Hepatocyte (in vitro differentiated cells): ENCODE data around the gene ZBTB7A. TPM values are rescaled to one million over a fixed set of nuclear protein-coding genes. Genes with fewer than 3 reads are reported as not detected.

Experiments
- DNase-seq: peaks from one replicate; pipeline ENCODE4 v3.0.0-alpha.2; 2016; ENCODE audit warnings: low spot score
- H2AFZ ChIP-seq: fragments of 200-600 bp; sonication (generic); 2 replicates; pipeline ENCODE4 v1.6.0; 2016; ENCODE audit warnings: antibody characterized with exemption, mild to moderate bottlenecking
- H3K27ac ChIP-seq: fragments of 200-600 bp; sonication (generic); 2 replicates; pipeline ENCODE4 v1.5.1; 2016; ENCODE audit warnings: mild to moderate bottlenecking
- H3K27me3 ChIP-seq: fragments of 200-600 bp; sonication (generic); 2 replicates; pipeline ENCODE4 v1.6.1; 2016
- H3K36me3 ChIP-seq: fragments of 200-600 bp; sonication (generic); replicated peaks from 2 replicates; pipeline ENCODE4 v1.5.1; 2016; ENCODE audit warnings: low read depth; ENCODE audit not compliant: insufficient read depth
- H3K4me1 ChIP-seq: fragments of 200-600 bp; sonication (generic); 2 replicates; pipeline ENCODE4 v1.5.1; 2016; ENCODE audit warnings: mild to moderate bottlenecking, moderate library complexity; ENCODE audit not compliant: insufficient read depth
- H3K4me2 ChIP-seq: fragments of 200-600 bp; sonication (generic); 2 replicates; pipeline ENCODE4 v1.6.0; 2016
- H3K4me3 ChIP-seq: fragments of 200-600 bp; sonication (generic); 2 replicates; pipeline ENCODE4 v1.5.1; 2016; ENCODE audit warnings: mild to moderate bottlenecking
- H3K79me2 ChIP-seq: fragments of 200-600 bp; sonication (generic); 2 replicates; pipeline ENCODE4 v1.6.0; 2017; ENCODE audit warnings: mild to moderate bottlenecking
- H3K9me2 ChIP-seq: fragments of 200-600 bp; sonication (generic); replicated peaks from 2 replicates; pipeline ENCODE4 v1.6.0; 2017; ENCODE audit warnings: mild to moderate bottlenecking; ENCODE audit not compliant: insufficient read depth
- H3K9me3 ChIP-seq: fragments of 200-600 bp; sonication (generic); 2 replicates; pipeline ENCODE4 v1.5.1; 2016; ENCODE audit warnings: low read depth, mild to moderate bottlenecking
- H4K20me1 ChIP-seq: fragments of 200-600 bp; sonication (generic); 2 replicates; pipeline ENCODE4 v1.6.0; 2016; ENCODE audit warnings: mild to moderate bottlenecking; ENCODE audit not compliant: insufficient read depth, poor library complexity, severe bottlenecking
- EZH2 ChIP-seq: fragments of 200-600 bp; sonication (generic); IDR thresholded peaks from 2 replicates; pipeline ENCODE4 v1.6.1; 2016; ENCODE audit warnings: antibody characterized with exemption, mild to moderate bottlenecking, borderline replicate concordance
- EZH2phosphoT487 ChIP-seq: fragments of 200-600 bp; sonication (generic); IDR thresholded peaks from one replicate; pipeline ENCODE4 v1.6.1; 2018; ENCODE audit warnings: antibody characterized with exemption, mild to moderate bottlenecking, low read depth, moderate library complexity; ENCODE audit not compliant: unreplicated experiment, severe bottlenecking
- WGBS: methylation state at CpG from one replicate; pipeline ENCODE4 v1.1.6; 2016; ENCODE audit warnings: low lambda C conversion rate; ENCODE audit errors: missing lambda C conversion rate; 5-methylcytosine and 5-hydroxymethylcytosine counted together
- polyA plus RNA-seq: library from polyadenylated mRNA; unstranded; fragments of >200 nt; fragmentation: Nextera tagmentation; extraction: Ambion mirVana; gene quantifications from 2 replicates; pipeline ENCODE4 v1.2.1, GENCODE V29; 2016
- total RNA-seq: library from RNA; depleted of rRNA; stranded (reverse); fragments of >200 nt; gene quantifications from 2 replicates; pipeline ENCODE4 v1.2.3, GENCODE V29; 2014
- TF ChIP-seq, protein P1 (sequence below): fragments of 200-600 bp; sonication (generic); IDR thresholded peaks from 2 replicates; pipeline ENCODE4 v1.5.1; 2016; ENCODE audit warnings: antibody characterized with exemption, mild to moderate bottlenecking; ENCODE audit not compliant: poor library complexity

Gene ZBTB7A
- total and polyA plus RNA-seq, 2 experiments from 2014 or later, result 23.3 to 46.1 TPM

DNA sequence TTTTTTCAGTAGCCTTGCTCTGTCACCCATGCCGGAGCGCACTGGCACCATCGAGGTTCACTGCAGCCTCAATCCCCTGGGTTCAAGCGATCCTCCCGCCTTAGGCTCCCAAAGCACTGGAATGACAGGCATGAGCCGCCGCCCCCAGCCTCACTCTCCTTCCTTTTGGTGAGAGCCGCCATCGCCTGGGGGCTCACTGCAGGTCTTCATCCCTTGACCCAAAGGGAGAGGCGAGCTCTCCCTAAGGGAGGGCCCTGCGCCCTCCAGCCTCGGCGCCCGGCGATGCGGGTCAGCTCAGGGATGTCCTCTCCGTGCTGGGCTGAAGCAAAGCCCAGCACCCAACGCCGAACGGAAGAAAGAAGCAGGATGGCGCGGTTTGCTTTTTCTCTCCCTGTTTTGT lies 23.2 kb upstream of the ZBTB7A start:
- Histone ChIP-seq H3K27me3 (no peaks in the 10 kb centered on the region), H3K27ac (no peak overlapping the region), H2AFZ (no peak overlapping the region), H3K4me3 (no peak overlapping the region), H3K9me3 (no peaks in the 10 kb centered on the region), H3K4me1 (no peaks in the 10 kb centered on the region), H4K20me1 (no peaks in the 10 kb centered on the region), H3K36me3 (no peaks in the 10 kb centered on the region), H3K9me2 (no peaks in the 10 kb centered on the region), H3K4me2 (no peak overlapping the region), H3K79me2 (no peaks in the 10 kb centered on the region)
- 97% methylated on average over 22 of the region's 22 CpGs for WGBS
- no peak for TF ChIP-seq EZH2phosphoT487
- DNase-seq, result no peak

DNA sequence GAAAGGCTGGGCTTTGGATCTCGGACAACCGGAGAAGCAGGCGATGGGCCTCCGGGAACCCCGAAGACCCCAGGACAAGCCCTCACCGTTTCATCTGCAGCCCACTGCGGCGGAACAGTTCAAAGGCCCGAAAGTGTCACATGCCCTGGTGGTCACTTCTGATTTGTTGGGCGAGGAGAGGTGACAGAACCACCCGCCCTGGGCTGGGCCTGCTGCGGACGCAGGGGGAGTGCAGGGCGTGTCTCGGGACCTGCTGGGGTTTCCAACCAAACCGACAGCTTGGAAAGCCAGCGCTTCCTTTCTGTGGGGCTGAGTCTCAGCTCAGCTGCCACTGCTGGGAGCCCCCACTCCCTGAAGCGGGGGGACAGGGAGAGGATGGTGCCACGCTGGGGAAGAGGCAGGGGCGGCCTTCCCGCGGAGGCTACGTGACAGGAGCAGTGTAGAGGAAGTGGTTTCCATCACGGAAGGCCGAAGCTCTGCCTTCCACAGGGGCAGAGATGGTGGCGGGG lies 22.8 kb upstream of the ZBTB7A start:
- H3K4me3 ChIP-seq, result no peak overlapping the region
- TF ChIP-seq, protein P1, sequence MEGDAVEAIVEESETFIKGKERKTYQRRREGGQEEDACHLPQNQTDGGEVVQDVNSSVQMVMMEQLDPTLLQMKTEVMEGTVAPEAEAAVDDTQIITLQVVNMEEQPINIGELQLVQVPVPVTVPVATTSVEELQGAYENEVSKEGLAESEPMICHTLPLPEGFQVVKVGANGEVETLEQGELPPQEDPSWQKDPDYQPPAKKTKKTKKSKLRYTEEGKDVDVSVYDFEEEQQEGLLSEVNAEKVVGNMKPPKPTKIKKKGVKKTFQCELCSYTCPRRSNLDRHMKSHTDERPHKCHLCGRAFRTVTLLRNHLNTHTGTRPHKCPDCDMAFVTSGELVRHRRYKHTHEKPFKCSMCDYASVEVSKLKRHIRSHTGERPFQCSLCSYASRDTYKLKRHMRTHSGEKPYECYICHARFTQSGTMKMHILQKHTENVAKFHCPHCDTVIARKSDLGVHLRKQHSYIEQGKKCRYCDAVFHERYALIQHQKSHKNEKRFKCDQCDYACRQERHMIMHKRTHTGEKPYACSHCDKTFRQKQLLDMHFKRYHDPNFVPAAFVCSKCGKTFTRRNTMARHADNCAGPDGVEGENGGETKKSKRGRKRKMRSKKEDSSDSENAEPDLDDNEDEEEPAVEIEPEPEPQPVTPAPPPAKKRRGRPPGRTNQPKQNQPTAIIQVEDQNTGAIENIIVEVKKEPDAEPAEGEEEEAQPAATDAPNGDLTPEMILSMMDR, result no peak
- H3K9me3 ChIP-seq, result no peaks in the 10 kb centered on the region
- H3K9me2 ChIP-seq, result no peaks in the 10 kb centered on the region
- no peak for DNase-seq
- H4K20me1 ChIP-seq, result no peaks in the 10 kb centered on the region
- no peaks in the 10 kb centered on the region for H3K36me3 ChIP-seq
- no peak overlapping the region for H3K4me2 ChIP-seq
- H2AFZ ChIP-seq, result no peak overlapping the region
- H3K27ac ChIP-seq, result no peak overlapping the region
- no peaks in the 10 kb centered on the region for H3K79me2 ChIP-seq
- WGBS, result 96% methylated on average over 26 of the region's 26 CpGs
- peaks cover under 1% of the 10 kb centered on the region for H3K4me1 ChIP-seq
- H3K27me3 ChIP-seq, result no peaks in the 10 kb centered on the region

DNA sequence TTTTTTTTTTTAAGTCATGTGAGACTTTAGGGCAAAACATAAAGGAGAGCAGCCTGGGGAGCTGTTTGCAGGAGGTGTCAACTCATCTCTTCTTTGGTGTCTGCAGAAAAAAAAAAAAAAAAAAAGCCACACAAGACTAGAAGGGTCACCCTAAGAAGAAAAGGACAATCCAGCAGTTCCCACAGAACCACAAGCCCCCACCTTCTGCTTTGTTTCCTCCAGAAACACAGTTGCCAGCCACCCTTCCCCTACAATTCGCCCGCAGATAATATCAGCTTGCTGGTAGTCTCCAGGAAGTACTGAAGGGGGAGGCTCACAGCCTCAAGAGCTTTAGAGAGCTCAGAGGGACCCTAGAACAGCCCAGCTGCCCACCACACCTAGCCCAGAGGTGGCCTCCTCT lies 22.3 kb upstream of the ZBTB7A start:
- H3K9me3 ChIP-seq, result no peaks in the 10 kb centered on the region
- no peaks in the 10 kb centered on the region for H3K9me2 ChIP-seq
- H3K79me2 ChIP-seq, result no peaks in the 10 kb centered on the region
- H3K36me3 ChIP-seq, result no peaks in the 10 kb centered on the region
- WGBS, result 89% methylated on average over 2 of the region's 2 CpGs
- no peak for DNase-seq
- no peak overlapping the region for H3K4me2 ChIP-seq
- no peak overlapping the region for H3K4me3 ChIP-seq
- H3K27ac ChIP-seq, result no peak overlapping the region
- H2AFZ ChIP-seq, result no peak overlapping the region
- TF ChIP-seq, protein P1, result no peak
- TF ChIP-seq EZH2phosphoT487 (no peak), EZH2 (no peak)
- H3K27me3 ChIP-seq, result no peaks in the 10 kb centered on the region
- no peaks in the 10 kb centered on the region for H4K20me1 ChIP-seq
- peaks cover 5% of the 10 kb centered on the region for H3K4me1 ChIP-seq

DNA sequence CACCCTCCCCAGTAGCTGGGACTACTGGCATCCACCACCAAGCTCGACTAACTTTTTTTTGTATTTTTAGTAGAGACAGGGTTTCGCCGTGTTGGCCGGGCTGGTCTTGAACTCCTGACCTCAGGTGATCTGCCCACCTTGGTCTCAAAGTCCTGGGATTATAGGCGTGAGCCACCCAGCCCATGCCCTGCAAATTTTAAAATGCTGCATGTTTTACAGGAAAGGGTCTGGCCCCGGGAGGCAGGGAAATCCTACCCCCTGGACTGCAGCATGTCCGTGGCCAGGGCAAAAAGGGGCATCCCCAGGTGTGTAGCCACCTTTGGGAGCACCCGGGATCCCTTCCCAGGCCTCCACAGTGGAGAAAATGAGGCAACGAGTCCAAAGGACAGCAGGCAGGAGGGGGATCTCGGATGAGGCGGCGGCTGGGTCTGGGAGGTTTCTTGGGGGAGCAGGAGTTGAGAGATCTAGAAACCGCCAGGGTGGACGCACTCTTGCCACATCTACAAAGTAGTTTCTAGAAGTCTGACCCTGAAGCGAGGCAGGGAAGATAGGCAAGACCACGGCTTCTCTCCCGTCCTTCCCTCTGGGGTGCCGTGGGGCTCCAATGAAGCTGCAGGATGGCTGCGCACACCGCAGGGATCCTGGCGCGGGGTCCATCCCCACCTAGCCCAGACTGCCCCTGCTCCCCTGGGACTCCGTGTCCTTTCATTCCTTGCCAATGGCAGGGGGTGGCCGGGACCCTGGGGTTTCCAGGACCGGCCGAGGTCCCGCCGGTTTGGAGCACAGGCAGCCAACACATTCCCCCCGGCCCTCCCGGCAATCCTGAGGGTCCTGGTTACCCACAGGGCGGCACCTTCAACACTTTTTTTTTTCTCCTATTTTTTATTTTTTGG lies 21.3 kb upstream of the ZBTB7A start:
- DNase-seq, result no peak
- Histone ChIP-seq H3K9me2 (no peaks in the 10 kb centered on the region), H3K4me2 (no peak overlapping the region), H3K9me3 (no peaks in the 10 kb centered on the region), H3K4me3 (no peak overlapping the region), H3K36me3 (no peaks in the 10 kb centered on the region), H3K79me2 (no peaks in the 10 kb centered on the region), H4K20me1 (no peaks in the 10 kb centered on the region), H2AFZ (no peak overlapping the region), H3K27ac (no peak overlapping the region), H3K27me3 (no peaks in the 10 kb centered on the region), H3K4me1 (peaks cover 7% of the 10 kb centered on the region)
- TF ChIP-seq EZH2phosphoT487, result no peak
- TF ChIP-seq, protein P1, result no peak
- TF ChIP-seq EZH2, result no peak
- 92% methylated on average over 31 of the region's 31 CpGs for WGBS
